Subcutaneous adipose tissue (tissue), 4 donors: Measurements from ENCODE around the gene FAN1. TPM values are rescaled to one million over a fixed set of nuclear protein-coding genes. Genes with fewer than 3 reads are reported as not detected.

Experiments used
- total RNA-seq, 4 donors: library from RNA; depleted of rRNA; stranded (reverse); fragments of >200 nt; gene quantifications; one replicate each; pipeline ENCODE4 v1.1.0, GENCODE V29; 2016
- TF ChIP-seq, protein P1 (sequence below): fragments of 450-650 bp; IDR thresholded peaks from one replicate; pipeline ENCODE4 v1.5.1; 2016; ENCODE audit warnings: low read depth, mild to moderate bottlenecking, control low read depth, antibody characterized with exemption, moderate library complexity

The FAN1 gene
- total RNA-seq, 4 donors from 2014 or later = 14.2 to 28.4 (median 19.6) TPM

DNA sequence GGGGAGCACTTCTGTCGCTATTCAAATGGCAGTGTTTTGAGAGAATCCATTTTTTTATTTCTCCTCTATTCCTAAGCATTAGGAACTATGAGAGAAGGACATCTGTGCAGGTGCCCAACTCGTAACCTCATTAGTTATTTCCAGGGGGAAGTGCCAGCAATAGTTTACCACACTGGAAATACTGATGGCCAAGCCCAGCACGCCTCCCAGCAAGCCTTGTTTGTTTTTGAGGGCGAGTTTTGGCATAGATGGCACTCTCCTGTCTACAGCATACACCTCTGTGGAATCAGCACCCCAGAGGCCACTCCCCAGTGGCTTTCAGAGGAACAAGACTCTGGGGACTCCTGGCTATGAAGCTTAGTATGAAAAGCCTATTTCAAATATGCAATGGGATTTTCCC, 36.6 kb downstream of the FAN1 start:
- TF ChIP-seq, protein P1, sequence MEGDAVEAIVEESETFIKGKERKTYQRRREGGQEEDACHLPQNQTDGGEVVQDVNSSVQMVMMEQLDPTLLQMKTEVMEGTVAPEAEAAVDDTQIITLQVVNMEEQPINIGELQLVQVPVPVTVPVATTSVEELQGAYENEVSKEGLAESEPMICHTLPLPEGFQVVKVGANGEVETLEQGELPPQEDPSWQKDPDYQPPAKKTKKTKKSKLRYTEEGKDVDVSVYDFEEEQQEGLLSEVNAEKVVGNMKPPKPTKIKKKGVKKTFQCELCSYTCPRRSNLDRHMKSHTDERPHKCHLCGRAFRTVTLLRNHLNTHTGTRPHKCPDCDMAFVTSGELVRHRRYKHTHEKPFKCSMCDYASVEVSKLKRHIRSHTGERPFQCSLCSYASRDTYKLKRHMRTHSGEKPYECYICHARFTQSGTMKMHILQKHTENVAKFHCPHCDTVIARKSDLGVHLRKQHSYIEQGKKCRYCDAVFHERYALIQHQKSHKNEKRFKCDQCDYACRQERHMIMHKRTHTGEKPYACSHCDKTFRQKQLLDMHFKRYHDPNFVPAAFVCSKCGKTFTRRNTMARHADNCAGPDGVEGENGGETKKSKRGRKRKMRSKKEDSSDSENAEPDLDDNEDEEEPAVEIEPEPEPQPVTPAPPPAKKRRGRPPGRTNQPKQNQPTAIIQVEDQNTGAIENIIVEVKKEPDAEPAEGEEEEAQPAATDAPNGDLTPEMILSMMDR = no peak

DNA sequence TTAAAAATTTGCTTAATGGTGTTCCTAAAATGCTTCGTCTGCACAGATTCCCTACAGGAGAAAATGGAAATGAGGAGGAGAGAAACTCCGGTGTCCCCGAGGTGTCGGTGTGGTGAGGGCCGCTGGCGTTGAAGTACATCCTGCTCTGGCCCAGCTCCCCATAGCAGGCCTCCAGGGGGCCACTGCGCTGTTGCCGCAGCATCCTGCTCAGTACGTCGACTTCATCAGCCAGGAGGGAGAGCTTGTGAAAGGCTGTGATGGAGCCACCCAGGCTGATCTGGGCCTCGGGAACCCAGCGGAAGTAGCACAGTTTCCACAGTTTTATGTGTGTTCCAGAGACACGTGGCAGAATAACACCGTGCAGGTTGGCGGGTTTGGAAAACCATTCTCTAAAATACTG, 37.8 kb downstream of the FAN1 start:
- TF ChIP-seq, protein P1 = no peak

DNA sequence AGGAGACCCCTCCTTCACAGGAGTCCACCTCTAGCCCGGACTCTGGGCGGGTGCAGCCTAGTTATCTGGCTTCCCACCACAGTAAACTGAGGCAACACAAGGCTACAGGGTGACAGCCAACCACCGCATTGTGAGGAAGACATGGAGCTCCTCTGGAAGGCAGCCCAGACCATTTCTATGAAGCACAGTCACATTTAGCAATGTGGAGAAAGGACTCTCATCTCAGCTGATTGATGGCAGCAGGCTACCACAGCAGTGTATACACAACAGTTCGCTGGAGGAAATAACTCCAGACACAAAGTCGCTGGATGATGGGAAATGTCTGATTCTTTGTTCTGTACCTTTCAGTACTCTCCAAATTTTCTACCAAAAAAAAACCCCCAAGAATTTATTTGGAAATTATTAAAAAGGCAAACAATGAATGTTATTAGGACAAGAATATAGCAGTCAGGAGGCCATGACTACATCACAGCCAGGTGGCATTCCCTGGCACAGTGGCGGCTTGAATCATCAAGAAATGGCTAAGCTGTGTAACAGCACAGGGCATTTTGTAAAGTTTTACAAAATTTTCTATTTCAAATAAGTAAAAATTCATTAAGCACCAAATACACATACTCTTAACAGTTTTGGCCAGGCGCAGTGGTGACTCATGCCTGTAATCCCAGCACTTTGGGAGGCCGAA, 40.1 kb downstream of the FAN1 start:
- TF ChIP-seq, protein P1 = no peak

DNA sequence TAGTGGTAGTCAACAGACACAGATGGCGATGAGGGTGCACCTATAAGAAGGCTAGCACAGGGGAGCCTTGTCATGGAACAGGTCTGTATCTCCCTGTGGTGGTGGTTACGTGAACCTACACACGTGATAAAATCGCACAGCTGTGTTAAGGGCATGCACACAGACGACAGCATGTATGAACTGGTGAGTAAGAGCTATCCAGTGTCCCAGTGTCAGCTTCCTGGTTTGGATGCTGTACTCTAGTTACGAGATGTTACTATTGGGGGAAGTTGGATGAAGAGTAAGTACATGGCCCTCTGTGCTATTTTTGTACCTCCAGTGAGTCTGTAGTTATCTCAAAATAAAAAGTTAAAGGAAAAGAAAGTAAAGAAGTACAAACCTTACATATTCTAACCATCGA, 49.5 kb downstream of the FAN1 start:
- TF ChIP-seq, protein P1 = no peak

DNA sequence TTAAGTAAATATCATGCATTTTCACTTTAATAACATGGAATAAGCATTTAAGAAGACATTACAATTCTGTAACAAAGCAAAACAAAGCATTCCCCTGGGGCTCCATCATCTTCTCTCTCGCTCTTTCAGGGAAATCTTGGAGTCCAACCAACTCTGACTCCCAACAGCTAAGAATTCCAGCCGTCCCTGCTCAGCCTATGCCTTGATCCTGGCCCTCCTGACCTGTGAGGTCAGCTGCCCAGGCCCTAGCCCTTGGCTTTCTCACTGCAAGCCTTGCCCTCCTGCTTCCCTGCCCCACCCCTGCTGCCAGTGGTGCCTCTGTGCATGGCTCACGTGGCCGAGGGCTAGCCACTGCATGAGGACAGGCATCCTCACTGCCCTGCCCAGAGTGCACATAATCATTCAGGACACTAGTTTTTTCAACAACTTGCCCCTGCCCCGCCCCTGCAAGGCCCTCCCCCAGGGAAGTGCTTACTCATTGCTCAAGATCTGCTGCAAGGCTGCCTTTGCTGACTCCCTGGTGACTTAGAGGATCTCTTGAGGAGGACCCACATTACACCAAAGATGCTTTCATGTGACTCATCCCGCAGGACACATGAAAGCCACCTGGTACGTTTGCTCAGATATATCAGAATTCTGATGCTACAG, 50.1 kb downstream of the FAN1 start:
- TF ChIP-seq, protein P1 = no peak

DNA sequence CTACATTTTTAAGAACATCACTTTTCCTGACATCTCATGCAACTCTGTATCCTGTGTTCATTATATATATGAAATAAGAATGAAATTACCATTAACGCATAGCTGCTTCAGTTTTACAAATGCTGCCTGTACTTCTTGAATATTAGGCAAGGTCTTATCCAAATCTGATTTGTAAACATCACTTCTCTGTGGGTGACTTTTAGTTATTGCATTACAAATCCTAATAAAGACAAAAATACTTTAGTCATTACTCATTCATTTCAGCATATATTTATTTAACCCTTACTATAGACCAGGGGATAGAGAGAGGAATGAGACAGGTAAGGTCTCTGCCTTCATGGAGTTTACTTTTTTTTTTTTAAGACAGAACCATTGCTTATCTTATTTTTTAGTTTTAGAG, 51.0 kb downstream of the FAN1 start:
- TF ChIP-seq, protein P1 = no peak

DNA sequence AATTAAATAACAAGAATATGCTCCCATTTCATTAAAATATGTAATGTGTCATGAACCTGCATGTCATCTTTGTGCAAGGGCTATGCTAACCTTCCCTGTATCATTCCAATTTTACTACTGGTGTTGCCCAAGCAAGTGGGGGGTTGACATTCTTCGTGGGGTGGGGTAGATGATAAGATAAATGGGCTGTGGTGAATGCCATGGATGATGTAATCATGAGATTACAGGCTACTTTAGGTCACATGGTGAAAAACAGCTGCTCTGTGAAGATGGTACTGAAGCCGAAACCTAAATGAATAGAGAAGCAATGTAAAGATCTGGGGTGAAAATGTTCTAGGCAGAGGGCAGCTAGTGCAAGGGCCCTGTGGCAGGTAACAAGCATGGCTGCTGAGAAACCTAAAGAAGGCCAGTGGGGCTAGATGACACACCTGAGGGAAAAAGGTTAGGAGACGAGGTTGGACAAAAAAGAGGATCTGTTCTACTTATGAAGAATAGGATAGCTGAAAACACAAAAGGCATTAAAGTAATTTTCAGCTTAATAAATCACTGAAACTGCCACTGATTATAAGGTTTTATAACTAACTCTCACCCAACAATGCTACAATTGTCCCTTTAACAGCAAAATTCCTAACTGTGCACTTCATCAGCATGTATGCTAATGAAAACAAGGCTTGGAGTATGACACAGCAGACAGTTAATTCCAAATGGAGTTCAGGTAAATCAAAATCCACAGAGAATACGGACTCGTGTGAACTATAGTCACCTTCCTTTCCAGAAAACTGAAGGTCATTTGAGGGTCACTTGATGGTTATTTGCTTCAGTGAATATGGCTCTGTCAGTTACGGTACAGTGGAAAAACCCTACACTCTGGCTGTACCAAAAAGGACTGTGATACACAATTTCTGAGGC, 52.8 kb downstream of the FAN1 start:
- TF ChIP-seq, protein P1 = no peak
